Astrocyte of the cerebellum (primary cell): Measurements from ENCODE around the gene C1orf216.

Experiments
- DNase-seq: peaks from one replicate; pipeline ENCODE4 v3.0.0-alpha.2; 2011; ENCODE audit warnings: low read depth
- H3K4me3 ChIP-seq: 2 replicates; pipeline ENCODE4 v1.5.1; 2011; ENCODE audit warnings: mild to moderate bottlenecking, low read depth, low read length, moderate library complexity
- in situ Hi-C: cut with HindIII; loops from 2 replicates; pipeline ENCODE4 v1.10.0; 2017; ENCODE audit warnings: low sequenced_read_pairs
- TF ChIP-seq, protein P1 (sequence below): IDR thresholded peaks from 2 replicates; pipeline ENCODE4 v1.5.1; 2012; ENCODE audit warnings: low read length, low read depth, moderate library complexity, mild to moderate bottlenecking; ENCODE audit errors: missing control alignments

C1orf216 gene

DNA sequence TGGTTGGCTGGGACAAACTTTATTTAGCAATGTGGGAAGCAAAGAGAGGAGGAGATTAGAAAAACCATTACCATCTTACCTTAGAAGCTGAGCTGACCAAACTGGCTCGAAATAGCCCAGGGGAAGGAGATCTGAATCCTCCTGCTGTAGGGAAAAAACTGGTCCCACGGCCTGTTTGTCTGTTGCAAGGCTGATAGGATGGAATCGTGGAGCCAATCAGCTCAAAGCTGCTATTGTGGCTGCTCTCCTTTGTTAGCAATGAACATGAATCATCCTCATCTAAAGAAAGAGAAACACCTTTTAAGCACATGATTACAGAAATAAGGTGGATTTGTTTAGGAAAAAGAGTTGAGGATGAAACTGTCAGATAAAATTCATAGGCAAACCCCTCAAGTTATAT, 29.6 kb upstream of the C1orf216 start:
- TF ChIP-seq, protein P1, sequence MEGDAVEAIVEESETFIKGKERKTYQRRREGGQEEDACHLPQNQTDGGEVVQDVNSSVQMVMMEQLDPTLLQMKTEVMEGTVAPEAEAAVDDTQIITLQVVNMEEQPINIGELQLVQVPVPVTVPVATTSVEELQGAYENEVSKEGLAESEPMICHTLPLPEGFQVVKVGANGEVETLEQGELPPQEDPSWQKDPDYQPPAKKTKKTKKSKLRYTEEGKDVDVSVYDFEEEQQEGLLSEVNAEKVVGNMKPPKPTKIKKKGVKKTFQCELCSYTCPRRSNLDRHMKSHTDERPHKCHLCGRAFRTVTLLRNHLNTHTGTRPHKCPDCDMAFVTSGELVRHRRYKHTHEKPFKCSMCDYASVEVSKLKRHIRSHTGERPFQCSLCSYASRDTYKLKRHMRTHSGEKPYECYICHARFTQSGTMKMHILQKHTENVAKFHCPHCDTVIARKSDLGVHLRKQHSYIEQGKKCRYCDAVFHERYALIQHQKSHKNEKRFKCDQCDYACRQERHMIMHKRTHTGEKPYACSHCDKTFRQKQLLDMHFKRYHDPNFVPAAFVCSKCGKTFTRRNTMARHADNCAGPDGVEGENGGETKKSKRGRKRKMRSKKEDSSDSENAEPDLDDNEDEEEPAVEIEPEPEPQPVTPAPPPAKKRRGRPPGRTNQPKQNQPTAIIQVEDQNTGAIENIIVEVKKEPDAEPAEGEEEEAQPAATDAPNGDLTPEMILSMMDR: no peak
- H3K4me3 ChIP-seq: no peak overlapping the region
- in situ Hi-C loops: loop anchor here (25.0 kb wide), 1 partner anchor 311 kb away; no protein-coding TSS in a partner anchor
- DNase-seq: no peak

DNA sequence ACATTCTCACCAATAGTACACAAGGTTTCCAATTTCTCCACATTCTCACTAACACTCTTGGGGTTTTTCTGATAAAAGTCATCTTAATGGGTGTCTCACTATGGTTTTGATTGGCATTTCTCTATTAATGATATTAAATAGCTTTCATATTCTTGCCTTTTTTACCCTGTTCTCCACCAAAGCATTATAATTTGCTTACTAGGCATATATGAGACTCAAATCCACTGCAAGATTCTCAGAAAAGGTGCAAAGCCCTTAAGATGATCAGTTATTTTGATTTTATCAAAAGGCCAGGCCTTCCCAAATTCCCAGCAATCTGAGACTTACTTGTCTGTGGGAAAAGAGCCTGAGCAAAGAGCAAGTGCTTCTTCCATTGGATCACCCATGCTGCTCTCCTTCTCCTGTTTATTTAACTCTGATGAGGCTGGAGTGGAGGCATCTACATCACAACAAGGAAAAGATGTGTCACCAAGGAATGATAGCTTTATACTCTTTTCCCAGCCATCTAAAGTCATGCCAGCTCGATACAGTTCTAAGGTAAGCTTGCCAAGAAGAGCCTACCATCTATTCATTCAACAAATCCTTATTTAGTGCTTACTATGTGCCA, 26.5 kb upstream of the C1orf216 start:
- in situ Hi-C loops: loop anchor here (25.0 kb wide), 1 partner anchor 308 kb away; no protein-coding TSS in a partner anchor
- no peak overlapping the region for H3K4me3 ChIP-seq
- no peak for DNase-seq
- TF ChIP-seq, protein P1: no peak

DNA sequence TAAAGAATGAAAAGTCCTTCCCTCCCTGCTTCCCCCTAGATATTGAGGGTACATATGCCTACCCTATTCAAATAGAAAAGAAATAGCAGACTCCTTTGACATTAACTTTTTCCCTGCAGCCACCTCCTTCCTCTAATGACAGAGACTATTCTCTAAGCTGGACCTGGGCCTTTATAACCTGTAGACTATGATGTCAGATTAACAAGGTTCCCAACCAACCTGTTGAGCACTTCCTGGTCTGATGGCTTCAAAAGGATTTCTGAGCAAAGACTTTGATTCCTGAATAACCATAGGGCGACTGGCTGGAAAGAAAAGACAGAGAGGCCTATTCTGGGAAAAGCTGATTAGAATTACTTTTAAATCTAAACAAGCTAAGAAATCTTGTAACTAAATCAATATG, 18.4 kb upstream of the C1orf216 start:
- no peak for DNase-seq
- in situ Hi-C loops: loop anchor here (25.0 kb wide), 1 partner anchor 300 kb away; no protein-coding TSS in a partner anchor

DNA sequence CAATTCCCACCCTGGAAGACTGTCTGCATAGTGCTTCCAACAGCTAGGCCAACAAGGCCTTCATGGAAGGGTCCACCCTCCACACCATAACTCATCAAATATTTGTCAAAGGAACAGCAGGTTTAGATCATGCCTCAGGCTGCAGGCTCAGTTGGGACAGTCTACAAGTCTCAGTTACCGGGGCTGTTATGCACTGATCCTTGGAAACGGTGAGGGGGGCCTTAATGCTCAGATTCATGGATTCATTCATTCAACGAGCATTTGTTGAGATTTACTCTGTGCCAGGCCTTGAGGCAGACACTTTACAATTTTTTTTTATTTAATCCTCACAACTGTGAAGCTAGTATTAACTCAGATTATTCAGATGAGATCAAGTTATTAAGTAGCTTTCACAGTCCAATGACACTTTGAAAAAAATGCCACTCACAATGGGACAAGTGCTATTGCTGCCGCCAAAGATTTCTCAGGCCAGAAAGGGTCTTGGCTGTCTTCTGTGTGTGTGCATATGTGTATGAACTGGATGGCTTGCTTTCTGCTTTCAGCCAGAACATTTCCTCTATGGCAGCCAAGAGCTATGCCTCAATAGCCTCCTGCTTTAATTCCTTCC, 8.9 kb upstream of the C1orf216 start:
- no peak for DNase-seq
- in situ Hi-C loops: loop anchor here (5.0 to 25.0 kb wide), 2 partner anchors 160 to 290 kb away; no protein-coding TSS in a partner anchor
- TF ChIP-seq, protein P1: no peak
- H3K4me3 ChIP-seq: no peak overlapping the region

More for the DNA sequence above, 18.4 kb upstream of the C1orf216 start:
- no peak overlapping the region for H3K4me3 ChIP-seq
- TF ChIP-seq, protein P1: no peak

DNA sequence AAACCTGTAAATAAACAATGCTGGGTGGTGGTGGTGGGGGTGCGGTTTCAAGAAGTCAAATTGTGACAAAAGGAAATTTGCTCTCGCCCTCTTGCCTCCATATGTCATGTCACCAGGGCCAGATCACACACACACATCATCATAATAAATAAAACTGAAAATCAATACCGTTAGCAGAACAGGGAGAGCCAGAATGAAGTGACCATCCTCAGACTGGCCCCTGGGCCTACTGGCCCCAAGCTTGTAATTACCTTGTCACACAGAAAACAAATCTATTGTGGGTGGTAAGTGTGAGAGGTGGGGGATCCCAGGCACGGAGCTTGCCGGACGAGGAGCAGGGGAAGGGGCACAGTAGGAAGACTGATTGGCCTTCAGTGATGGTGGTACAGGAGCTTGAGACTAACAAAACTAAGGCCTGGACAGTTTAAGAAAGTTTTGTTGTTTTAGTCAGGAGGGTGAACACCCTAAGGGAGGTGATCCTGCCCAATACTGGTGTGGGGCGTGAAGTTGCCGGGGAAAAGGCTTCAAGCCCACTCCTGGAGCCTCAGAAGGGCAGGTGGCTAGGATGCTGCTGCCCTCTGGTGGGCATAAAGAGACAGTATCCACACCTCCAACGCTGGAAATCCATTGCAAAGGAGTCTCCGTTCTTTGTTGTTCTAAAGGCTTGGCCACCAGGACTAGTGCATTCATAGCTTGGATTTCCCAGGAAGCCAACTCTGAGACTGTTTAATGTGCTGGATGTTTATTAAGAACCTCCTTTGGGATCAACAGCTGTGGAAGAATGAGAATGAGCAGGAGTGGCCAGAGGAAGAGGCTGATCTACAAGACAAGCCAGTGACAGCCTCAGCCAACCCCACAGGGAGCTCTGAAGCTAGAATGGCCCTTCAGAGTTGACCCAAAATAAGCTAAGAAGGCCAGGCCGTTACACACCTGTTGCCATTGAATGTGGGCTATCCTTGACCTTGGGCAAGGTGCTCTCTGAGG, 8.1 kb upstream of the C1orf216 start:
- in situ Hi-C loops: loop anchor here (5.0 to 25.0 kb wide), 2 partner anchors 159 to 289 kb away; no protein-coding TSS in a partner anchor
- no peak overlapping the region for H3K4me3 ChIP-seq
- TF ChIP-seq, protein P1: peak; percentile 89
- DNase-seq: peak; percentile 42

DNA sequence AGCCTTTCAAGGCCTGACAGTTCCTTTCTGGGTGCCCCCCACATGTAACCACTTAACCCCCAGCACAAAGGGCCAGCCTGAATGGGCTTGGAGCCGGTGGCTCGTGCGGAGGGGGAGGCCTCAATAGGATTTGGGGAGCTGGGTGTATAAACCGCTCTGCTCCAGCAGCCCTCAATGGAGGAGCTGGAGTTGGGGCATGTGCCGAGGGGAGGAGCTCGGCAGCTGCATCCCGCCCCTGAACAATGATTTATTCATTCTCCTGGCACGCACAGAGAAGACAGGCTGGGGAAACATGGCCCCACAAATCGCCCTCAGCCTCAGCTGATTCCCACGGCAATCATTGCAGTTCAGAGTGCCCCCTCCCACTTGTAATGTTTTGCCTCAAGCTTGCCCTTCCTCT, 6.9 kb upstream of the C1orf216 start:
- TF ChIP-seq, protein P1: no peak
- H3K4me3 ChIP-seq: no peak overlapping the region
- in situ Hi-C loops: loop anchor here (5.0 to 25.0 kb wide), 2 partner anchors 158 to 288 kb away; no protein-coding TSS in a partner anchor
- DNase-seq: no peak
